HG03457 (cell line): ENCODE results near the gene DLG5.

Experiments used
- ATAC-seq: cut with Tn5 transposase; IDR thresholded peaks from one replicate; pipeline ENCODE4 v1.9.1; 2021; ENCODE audit warnings: moderate number of reproducible peaks; ENCODE audit not compliant: unreplicated experiment

Gene DLG5, protein sequence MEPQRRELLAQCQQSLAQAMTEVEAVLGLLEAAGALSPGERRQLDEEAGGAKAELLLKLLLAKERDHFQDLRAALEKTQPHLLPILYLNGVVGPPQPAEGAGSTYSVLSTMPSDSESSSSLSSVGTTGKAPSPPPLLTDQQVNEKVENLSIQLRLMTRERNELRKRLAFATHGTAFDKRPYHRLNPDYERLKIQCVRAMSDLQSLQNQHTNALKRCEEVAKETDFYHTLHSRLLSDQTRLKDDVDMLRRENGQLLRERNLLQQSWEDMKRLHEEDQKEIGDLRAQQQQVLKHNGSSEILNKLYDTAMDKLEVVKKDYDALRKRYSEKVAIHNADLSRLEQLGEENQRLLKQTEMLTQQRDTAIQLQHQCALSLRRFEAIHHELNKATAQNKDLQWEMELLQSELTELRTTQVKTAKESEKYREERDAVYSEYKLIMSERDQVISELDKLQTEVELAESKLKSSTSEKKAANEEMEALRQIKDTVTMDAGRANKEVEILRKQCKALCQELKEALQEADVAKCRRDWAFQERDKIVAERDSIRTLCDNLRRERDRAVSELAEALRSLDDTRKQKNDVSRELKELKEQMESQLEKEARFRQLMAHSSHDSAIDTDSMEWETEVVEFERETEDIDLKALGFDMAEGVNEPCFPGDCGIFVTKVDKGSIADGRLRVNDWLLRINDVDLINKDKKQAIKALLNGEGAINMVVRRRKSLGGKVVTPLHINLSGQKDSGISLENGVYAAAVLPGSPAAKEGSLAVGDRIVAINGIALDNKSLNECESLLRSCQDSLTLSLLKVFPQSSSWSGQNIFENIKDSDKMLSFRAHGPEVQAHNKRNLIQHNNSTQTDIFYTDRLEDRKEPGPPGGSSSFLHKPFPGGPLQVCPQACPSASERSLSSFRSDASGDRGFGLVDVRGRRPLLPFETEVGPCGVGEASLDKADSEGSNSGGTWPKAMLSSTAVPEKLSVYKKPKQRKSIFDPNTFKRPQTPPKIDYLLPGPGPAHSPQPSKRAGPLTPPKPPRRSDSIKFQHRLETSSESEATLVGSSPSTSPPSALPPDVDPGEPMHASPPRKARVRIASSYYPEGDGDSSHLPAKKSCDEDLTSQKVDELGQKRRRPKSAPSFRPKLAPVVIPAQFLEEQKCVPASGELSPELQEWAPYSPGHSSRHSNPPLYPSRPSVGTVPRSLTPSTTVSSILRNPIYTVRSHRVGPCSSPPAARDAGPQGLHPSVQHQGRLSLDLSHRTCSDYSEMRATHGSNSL (N-terminal part only)

DNA sequence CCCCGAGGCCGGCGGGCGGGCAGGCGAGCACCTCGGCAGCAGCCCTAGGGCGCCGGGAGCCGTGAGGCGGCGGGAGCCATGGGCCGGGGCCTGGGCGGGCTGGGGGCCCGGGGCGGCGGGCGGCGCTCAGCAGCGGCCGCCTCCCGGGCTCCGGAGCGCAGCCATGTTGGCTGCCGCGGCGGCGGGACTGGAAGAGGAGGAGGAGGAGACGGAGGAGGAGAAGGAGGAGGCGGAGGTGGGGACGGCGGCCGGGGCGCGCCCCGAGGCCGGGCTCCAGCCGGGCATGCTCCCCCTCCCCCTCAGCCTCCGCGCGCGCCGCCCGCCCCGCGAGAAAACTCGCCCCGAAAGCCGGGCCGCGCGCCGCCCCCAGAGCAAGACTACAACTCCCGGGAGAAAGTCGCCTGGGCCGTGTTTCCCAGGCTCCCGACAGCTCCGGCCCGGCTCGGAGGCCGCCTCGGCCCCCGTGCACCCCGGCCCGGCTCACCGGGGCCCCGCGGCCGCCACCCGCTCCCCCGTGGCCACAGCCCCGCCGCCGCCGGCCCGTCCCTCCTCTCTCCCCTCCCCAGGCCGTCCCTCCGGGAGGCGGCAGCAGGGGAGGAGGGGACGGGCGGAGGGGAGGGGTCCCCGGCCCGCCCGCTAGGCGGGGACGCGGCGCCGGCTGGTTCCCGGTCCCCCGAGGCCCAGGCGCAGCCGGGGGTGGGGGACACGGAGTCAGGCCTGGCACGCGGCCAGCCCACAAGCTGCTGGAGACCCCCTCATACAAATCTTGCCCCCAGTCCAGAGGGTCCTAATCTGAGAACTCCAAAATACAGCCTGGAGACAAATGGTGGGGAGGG lies at the start of gene DLG5:
DLG5 (minus strand) TSS at position 190 of the 836 bp plus-strand sequence. CDS start 235 bp downstream, outside the sequence.
- peak; percentile 60 for ATAC-seq

DNA sequence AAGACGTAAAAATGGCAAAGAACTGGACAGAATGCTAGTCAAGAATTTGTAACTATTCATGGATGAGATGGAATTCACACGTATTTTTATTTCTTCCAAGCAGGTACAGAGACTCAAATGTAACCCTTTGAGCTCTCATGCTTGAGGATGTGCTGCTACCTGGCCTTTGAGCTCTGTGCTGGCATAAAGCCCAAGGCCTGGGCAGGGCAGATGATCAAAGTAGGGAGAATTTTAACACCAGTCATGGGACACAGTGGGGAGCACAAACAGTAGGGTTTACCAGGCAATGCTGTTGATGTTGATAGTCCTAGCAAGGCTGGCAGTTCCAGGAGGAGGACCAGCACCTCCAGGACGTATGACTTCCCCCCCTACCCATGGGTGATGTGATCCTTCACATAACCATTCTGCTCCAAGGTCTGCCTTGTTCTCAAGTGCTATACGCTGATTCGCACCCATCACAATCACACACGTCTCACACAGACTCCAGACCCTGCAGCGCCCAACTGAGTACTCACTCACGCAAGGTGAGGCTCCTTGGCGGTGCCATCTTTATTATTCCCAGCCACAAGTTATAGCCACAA lies 48.6 kb upstream of the DLG5 start:
- ATAC-seq, result no peak

DNA sequence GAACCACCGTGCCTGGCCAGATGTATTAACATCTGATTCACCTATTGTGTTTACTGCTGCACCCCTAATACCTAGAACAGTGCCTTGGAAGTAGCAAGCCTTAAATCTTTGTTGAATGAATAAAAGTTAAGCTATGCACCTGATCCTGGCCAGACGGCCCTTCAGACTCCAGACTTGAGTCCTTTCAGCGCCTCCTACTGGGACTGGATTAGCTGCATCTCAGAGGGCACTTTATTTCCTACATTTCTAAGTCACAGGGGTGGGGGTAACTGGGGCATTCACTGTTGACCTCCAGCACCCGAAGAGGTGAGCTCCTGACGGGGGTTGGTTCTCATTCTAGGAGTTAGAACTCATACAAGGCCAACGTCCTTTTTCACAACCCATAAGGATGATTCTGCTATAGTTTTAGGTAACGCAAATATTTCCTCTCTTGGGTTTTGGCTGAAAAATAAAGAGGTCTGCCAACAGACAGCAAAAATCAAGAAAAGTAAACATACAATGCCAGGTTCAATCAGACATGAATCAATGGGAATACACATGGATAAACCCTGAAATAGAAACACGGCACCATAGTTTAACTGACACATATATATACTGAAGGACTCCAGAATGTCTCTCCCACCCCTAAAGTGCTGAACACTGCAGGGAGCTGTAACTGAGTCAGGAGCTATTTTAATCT lies 48.0 kb upstream of the DLG5 start:
- ATAC-seq, result no peak

DNA sequence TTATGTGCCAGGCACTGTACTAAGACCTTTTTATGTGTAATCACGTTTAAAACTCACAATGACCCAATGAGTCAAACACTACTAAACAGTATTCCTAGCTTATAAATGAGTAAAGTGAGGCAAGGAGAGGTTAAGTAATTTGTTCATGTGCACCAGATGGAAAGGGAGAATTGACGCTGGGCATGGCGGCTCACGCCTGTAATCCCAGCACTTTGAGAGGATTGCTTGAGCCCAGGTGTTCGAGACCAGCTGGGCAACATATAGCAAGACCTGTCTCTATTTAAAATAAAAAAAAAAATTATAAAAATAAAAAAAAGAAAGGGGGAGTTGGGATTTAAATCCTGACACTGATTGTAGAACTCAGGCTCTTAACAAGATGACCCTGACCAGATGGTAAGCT lies 46.7 kb upstream of the DLG5 start:
- ATAC-seq, result no peak

DNA sequence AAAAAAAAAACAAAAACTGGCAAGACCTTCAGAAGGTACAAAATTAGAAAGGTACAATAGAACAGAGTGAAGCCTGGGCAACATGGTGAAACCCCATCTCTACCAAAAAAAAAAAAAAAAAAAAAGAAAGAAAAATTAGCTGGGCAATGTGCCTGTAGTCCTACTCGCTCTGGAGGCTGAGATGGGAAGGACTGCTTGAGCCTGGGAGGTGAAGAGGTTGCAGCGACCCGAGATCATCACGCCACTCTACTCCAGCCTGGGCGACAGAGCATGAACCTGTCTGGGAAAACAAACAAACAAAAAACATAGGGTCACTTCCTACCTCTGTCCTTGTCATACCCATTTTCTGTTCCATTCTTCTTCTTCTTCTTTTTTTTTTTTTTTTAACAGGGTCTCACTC lies 45.6 kb upstream of the DLG5 start:
- ATAC-seq, result no peak

DNA sequence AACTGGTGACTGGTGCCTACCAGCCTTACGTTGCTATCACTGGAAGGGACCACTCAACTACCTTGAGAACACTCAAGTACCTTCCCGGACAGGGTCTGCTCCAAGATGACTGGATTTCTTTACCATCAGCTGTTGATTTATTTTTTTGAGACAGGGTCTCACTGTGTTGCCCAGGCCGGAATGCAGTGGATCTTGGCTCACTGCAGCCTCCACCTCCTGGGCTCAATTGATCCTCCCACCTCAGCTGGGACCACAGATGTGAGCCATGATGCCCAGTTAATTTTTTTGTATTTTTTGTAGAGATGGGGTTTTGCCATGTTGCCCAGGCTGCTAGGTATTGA lies 45.2 kb upstream of the DLG5 start:
- no peak for ATAC-seq

DNA sequence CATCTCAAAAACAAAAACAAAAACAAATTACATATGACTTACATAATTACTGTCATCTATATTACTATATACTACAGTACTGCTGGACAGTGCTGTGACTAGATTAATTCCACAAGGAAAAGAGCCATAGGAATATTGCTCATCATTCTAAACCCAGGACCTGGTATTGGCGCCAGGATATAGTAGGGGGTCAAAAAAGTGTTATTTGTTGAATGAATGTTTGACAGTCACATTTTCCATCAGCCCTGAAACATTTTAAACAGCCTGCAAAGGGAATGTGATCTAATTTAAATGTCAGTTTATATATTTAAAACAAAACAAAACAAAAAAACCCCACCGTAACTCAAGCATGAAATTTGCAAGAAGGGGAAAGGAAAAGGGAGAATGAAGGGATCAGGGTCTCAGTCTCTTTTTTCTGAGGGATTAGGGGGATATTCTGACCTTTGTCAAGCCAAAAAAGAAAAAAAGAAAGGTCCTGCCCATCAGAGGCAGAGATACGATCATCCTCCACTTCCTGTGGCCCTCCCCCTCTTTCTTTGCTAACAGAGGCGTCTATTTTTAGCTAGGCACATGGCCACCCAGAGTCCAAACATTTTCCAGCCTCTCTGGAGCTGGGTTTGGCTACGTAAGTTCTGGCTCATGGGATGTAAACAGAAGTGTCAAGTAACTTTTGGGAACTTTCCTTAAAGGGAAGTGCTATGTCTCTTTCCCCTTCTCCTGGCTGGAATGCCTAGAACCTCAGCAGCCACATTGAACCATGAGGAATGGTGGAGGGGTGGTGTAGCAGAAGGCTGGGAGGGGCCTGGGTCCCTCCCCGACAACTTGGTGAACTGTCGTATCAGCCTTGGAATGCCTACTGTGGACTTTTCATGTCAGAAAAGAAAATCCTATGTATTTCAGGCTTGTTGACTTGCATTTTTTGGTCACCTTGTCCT lies 44.6 kb upstream of the DLG5 start:
- no peak for ATAC-seq

DNA sequence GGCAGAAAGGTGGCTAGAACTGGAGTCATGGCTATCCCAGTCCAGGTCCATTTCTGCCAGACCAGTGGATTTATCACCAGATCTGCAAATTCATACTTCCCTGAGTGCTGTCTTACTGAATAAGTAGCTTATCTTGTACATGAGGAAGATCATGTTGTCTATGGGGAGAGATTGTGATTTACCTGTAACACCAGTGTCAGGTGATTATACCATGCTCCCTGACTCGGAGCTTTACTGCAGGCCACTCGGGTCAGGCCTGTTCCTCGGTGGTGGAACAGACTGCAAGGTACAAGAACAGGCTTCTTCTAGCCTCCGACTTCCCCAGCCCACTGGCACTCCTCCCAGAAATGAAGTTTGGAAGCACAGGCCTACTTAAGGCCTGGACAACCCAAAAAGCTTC lies 42.6 kb upstream of the DLG5 start:
- ATAC-seq, result no peak

DNA sequence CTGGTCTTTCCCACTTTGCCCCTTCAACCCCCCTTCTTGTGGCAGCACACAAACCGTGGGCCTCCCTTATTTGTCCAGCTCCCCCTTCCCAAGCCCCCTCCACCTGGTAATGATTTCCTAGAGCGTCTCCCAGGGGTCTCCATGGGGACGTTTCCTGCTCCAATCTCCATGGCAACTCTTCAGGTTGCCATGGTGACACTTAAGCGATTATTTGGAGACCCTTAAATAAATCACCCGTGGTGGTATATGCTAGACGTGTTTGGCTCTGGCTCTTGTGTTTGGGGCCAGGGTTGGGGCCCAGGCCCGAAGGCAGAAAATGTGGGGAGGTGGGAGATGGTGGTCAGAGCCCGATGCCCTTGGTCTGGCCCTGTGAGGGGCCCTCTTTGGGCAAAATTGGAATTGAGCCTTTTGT lies 41.1 kb upstream of the DLG5 start:
- no peak for ATAC-seq

DNA sequence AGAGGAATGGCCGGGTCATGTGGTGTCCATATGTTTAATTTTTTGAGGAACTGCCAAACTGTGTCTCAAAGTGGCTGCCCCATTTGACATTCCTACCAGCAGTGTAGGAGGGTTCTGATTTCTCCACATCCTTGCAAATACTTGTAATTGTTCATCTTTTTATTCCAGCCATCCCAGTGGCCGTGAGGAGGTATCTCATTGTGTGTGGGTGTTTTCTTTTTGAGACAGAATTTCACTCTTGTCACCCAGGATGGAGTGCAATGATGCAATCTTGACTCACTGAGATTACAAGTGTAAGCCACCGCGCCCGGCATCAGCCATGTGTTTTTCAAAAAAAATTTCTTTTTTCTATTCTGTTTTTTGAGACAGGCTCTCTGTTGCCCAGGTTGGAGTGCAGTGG lies 38.7 kb upstream of the DLG5 start:
- ATAC-seq, result no peak

DNA sequence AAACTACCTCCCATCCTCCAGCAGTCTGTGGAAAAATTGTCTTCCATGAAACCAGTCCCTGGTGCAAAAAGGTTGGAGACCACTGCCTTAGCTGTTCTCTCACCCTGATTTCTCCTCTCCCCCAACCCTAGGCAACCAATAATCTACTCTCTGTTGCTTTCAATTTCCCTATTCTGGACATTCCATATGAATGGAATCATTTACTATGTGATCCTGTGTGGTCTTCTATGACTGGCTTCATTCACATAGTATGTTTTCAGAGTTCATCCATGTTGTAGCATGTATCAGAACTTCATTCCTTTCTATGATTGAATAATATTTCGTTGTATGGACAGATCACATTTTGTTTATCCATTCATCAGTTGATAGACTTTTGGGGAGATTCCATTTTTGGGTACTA lies 38.3 kb upstream of the DLG5 start:
- no peak for ATAC-seq

DNA sequence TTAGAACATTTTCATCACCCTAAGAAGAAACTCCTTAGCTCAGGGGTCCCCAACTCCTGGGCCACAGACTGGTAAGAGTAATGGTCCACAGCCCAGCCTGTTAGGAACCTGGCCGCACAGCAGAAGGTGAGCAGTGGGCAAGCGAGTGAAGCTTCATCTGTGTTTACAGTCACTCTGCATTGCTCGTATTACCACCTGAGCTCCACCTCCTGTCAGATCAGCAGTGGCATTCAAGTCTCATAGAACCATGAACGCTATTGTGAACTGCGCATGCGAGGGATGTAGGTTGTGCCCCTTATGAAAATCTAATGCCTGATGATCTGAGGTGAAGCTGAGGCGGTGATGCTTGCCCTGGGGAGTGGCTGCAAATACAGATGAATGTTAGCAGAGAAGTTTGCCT lies 37.3 kb upstream of the DLG5 start:
- no peak for ATAC-seq

DNA sequence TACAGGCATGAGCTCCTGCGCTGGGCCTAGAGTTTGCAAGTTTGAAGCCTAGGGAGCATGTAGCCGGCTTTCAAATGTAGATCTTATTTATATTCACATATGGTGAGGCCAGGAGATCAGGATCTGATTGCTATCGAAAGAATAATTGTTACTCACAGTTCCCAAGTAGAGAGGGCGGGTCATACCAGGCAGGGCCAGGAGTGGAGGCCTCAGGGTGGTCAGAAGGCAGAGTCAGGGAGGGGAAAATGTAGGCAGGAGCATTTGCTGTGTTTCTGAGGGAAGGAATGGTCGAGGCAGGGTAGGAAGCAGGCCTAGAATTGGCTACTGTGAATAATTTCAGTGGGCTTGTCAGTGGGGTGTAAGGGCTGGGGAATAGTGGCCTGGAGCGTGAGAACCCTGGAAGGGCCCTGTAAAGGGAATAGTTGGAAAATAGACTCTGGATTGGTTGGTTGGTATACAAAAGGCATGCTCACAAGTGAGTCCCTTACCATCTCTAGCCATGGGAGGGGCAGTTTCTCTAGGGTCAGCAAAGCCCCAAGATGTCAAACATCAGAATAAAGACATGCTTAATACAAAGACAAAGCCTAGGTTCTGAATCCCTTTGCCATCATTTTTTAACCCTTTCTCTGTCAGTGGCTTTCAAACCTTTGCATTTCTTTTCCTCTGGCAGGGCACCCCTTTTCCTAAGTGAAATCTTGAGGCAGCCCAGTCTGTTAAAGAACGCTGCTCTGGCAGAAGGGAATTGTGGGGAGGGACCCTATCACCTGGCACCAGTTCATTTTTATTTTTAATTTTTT lies 36.0 kb upstream of the DLG5 start:
- ATAC-seq, result no peak

DNA sequence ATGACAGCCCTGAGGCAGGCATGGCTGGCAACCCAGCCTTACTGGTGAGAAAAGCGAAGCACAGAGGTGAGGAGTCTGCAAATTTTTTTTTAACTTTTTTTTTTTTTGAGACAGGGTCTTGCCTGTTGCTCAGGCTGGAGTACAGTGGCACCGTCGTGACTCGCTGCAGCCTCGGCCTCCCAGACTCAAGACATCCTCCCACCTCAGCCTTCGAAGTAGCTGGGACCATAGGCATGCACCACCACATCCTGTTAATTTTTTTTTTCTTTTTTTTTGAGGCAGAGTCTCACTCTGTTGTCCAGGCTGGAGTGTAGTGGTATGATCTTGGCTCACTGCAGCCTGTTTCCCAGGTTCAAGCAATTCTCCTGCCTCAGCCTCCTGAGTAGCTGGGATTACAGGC lies 35.1 kb upstream of the DLG5 start:
- ATAC-seq, result no peak

DNA sequence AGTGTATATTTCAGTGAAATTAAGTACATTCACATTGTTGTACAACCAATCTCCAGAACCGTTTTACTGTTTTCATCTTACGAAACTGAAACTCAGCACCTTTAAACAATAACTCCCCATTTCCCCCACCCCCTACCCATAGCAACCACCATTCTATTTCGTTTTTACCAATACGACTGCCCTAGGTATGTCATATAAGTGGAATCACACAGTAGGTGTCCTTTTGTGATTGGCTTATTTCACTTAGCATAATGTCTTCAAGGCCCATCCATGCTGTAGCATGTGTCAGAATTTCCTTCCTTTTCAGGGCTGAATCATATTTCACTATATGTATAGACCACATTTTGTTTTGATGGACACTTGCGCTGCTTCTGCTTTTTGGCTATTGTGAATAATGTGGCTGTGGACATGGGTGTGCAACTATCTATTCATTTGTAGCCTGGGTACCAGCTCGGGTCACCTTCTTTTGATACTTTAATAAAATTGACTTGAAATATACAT lies 34.3 kb upstream of the DLG5 start:
- no peak for ATAC-seq

DNA sequence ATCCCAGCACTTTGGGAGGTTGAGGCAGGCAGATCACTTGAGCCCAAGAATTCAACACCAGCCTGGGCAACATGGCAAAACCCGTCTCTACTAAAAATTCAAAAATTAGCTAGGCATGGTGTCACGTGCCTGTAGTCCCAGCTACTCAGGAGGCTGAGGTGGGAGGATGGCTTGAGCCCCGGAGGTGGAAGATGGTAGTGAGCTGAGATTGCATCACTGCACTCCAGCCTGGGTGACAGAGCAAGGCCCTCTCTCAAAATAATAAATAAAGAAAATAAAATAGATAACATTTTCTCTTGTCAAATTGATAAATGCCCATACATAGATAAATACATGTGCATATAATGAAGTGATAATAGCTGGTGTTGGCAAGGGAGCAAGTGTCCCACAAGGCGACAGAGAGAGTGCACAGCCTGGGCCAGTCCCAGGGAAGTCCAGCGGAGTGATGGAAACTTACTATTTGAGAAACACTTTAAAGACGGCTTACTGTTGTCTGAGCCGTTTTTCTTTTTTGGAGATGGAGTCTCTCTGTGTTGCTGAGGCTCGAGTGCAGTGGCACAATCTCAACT lies 33.4 kb upstream of the DLG5 start:
- ATAC-seq, result no peak

DNA sequence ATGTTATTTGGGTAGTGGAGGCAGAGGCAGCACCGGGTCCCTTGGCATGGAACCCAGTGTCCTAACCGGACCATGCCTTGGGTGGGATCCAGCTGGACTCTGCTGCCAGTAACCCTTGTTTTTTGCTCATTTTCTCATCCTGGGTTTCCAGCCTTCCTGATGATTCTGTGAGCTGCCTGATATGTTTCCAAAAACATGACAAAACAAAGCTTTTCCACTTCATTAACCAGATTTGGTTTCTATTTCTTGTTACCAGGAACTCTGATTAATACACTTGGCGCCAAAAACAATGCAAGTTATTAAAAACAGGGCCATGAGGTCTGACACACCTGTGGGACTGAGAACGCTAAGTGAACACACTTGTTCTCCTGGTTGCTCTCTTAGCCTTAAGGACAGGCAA lies 32.8 kb upstream of the DLG5 start:
- no peak for ATAC-seq
